ENCODE data around the gene CCNL2.
A peak's percentile ranks its signal among the peaks of the same experiment; 100 is the strongest.
"Not testable (repeated sequence)": the region's sequence is repeated elsewhere in the genome, so short reads cannot be mapped to it uniquely, and the experiment has no call there.

Gene CCNL2

GRCh38 chr1:1373051-1373814 is 25.9 kb downstream of the CCNL2 start:
- DNase-seq (ENCODE audit: low spot score) = no peak

GRCh38 chr1:1371746-1372711 is 27.1 kb downstream of the CCNL2 start:
- peak; percentile 75 for DNase-seq (ENCODE audit: low spot score)

DNA sequence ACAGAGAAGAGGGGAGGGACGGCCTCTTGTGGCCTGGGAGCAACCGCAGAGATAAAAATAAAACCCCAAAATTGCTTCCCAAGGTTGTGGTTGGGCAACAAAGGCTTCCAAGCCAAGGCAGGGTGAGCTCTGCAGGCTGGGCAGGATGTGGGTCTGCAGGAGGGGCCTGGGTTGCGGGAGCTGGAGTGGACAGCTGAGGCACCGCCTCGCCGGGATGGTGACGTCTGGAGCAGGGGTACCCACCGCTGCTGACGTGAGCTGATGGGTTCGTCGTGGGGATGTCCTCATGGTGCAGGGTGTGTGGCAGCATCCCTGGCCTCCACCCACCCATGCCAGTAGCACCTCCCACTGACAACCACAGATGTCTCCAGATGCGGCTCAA is 27.8 kb downstream of the CCNL2 start:
- DNase-seq (ENCODE audit: low spot score) = no peak

- no peak for DNase-seq (ENCODE audit: low spot score)
These were observed 28.3 kb downstream of the CCNL2 start for GRCh38 chr1:1370771-1371300.

- DNase-seq (ENCODE audit: low spot score) = not testable (repeated sequence)
These were observed 29.0 kb downstream of the CCNL2 start for GRCh38 chr1:1370094-1370493.

DNA sequence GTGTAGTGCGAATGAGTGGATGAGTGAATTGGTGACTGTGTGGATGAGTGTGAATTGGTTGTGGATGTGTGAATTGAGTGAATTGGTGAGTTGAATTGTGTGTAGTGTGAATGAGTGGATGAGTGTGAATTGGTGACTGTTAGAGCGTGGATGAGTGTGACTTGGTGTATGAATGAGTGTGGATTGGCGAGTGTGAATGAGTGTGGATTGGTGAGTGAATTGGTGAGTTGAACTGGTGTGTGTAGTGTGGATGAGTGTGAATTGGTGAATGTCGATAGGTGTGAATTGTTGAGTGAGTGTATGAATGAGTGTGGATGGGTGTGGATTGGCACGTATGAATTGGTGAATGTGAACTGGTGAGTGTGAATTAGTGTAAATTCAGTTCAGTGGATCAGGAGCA is 31.8 kb downstream of the CCNL2 start:
- DNase-seq (ENCODE audit: low spot score) = no peak

DNA sequence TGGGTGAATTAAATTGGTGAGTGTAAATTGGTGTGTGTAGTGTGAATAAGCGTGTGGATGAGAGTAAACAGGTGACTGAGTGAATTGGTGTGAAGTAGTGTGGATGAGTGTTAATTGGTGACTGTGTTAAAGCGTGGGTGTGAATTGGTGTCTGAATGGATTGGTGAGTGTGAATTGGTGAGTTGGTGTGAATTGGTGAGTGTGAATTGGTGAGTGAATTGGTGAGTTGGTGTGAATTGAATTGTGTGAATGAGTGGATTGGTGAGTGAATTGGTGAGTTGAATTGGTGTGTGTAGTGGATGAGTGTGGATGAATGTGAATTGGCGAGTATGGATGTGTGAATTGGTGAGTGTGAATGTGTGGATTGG is 32.5 kb downstream of the CCNL2 start:
- DNase-seq (ENCODE audit: low spot score) = no peak

DNA sequence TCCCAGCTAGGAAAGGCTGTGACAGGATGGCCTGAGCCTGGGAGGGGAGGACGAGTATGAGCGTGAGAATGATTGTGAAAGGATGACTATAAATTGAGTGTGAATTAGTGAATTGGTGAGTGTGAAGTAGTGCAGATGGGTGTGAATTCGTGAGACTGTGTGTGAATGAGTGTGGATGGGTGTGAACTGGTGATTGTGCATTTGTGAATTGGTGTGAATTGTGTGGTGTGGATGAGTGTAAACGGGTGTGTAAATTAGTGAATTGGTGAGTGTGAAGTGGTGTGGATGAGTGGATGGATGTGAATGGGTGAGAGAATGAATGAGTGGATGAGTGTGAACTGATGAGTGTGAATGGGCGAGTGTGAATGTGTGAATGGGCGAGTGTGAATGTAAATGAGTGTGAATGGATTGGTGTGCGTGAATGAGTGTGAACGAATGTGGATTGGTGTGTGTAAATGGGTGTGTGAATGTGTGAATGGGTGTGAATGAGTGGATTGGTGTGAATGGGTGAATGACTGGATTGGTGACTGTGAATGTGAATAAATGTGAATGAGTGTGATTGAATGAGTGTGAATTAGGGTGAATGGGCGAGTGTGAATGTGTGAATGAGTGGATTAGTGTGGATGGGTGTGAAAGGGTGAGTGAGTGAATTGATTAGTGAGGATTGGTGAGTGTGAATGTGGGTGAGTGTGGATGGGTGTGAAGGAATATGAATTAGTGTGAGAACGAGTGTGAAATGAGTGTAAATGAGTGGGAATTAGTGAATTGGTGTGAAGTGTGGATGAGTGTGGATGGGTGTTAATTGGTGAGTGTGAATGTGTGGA is 33.0 kb downstream of the CCNL2 start:
- DNase-seq (ENCODE audit: low spot score) = no peak

GRCh38 chr1:1364266-1364665 is 34.9 kb downstream of the CCNL2 start:
- no peak for DNase-seq (ENCODE audit: low spot score)

- DNase-seq (ENCODE audit: low spot score) = no peak
These were observed 37.1 kb downstream of the CCNL2 start for GRCh38 chr1:1361982-1362423.

DNA sequence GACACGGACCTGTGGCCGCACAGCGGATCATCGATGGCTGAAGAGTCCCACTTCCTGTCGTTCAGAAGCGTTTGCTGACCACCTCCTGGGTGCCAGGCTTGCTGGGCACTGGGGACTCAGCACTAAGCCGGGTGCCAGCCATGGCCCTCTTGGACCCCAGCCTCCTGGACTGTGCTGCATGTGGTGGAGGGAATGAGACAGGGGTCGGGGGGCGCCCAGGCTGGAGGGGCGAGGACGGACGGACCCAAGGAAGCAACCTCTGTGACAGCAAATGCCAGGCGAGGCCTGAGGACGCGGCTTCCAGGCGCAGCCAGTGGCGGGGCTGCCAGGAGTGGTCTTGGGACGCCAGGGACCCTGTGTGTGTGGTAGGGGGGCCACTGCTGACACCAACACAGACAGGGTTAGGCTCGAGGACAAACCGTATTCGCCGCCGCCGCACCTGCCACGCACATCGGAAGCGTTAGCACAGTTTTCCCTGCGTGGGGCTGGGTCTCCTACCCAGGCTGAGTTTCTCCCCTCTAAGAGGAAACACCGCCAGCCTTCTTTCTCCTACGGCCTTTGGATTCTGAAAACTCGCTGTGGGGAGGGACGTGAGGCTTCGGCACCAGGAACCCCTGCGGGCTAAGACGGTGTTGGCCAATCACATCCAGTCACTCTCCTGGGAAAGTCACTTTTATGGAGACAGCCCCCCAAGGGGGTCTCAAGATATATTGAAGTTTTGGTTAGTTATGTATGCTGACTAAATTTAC is 37.7 kb downstream of the CCNL2 start:
- no peak for DNase-seq (ENCODE audit: low spot score)

GRCh38 chr1:1360506-1361169 is 38.5 kb downstream of the CCNL2 start:
- no peak for DNase-seq (ENCODE audit: low spot score)

GRCh38 chr1:1359664-1360468 is 39.3 kb downstream of the CCNL2 start:
- no peak for DNase-seq (ENCODE audit: low spot score)

DNA sequence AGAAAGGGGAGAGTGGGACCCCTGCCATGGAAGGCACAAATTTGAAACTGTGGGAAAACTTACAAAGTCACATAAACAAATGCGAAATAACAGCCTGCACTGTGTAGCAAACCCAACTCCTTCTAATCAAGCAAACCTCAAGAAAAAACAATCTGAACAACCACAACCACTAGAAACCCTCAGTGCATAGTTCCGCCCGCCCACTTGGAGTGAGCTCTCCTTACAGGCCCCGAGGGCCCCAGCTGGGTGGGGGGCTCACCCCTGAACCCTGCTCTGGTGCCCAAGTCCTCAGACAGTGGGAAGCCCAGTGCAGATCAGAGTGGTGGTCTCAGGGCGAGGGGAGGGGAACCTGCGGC is 39.8 kb downstream of the CCNL2 start:
- DNase-seq (ENCODE audit: low spot score) = no peak

GRCh38 chr1:1358433-1359271 is 40.5 kb downstream of the CCNL2 start, which contains the start of gene MXRA8:
MXRA8 (minus strand) TSS chr1:1358555; CDS start chr1:1358504, 51 bp downstream.
- no peak for DNase-seq (ENCODE audit: low spot score)

DNA sequence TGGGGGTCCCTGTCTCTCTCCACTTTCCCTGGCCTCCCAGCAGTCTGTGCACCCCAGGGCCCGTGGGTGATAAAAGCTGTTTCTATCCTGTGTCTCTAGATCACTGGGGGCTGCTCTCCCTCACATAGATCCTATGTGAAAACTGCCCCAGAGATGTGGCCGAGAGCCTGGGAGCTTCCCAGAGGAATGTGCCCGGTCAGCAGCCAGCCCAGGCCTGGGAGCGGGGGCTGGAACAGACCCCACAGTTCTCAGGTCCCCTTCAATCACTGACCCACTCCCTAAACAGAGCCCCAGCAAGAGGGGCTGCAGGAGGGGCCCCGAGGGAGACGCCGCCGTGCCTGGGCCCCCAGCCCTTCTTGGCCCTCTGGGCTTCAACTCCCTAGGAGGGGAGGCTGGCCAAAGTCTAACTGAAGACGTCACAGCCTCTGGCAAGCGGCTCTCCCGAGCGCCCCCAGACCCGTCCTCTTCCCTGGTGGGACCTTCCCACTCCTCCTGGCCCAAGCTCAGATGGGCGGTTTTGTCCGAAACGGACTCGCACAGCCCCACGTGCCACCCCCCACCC is 41.2 kb downstream of the CCNL2 start:
- no peak for DNase-seq (ENCODE audit: low spot score)

DNA sequence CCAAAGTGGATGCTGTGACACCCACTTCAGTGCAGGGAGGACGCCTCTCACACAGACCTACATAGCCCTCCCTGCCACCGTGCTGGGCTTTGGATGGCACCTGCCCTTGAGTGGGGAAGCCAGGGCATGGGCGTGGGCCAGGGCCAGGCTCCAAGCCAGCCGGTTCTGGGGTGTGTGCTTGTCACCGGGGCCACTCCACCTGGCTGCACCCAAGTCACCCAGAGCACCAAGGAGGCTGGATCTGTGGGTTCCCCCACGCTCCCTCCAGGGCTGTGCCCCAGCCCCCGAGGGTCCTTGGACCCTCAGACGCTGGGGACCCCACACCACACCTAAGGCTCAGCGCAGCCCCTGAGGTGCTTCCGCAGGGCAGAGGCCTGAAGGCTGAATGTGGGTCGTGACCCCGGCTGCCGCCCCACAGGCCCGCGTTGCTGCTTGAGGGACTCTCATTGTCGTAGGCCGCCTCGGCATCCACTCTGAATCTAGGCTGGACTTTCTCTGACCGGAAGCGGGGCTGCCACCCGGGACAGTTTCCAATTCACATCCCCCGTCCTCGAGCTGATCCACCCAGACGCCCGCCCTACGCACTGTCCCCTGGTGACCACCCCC is 42.2 kb downstream of the CCNL2 start:
- DNase-seq (ENCODE audit: low spot score) = no peak

DNA sequence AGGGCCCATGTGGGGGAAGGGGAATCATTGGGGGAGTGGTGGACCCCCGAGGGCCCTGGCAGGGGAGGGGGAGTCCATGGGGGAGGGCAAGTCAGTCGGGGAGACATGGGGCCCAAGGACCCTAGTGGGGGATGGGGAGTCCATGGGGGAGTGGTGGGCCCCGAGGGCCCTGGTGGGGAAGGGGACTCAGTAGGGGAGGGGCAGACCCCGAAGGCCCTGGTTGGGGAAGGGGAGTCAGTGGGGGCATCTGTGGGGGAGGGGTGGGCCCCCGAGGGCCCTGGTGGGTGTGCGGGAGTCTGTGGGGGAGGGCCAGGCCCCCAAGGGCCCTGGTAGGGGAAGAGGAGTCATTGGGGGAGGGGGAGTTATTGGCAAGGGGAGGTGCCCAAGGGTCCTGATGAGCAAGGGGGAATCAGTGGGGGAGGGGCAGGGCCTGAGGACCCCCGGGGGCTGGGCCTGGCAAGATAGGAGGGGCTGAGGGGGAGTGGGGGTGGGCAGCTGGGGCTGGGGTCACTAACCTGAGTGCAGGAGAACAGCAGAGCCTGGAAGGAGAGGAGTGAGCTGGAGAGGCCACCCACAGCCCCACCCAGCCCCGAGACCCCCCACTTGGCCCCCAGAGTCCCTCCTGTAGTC is 42.9 kb downstream of the CCNL2 start:
- DNase-seq (ENCODE audit: low spot score) = no peak
